ENCODE results near the gene NUP98. TPM values are rescaled to one million over a fixed set of nuclear protein-coding genes. Genes with fewer than 3 reads are reported as not detected.
"Not testable (repeated sequence)": the region's sequence is repeated elsewhere in the genome, so short reads cannot be mapped to it uniquely, and the experiment has no call there.

NUP98 gene
- polyA plus RNA-seq, 2 of the 4 experiments (the other 2 are of a cell fraction), result 54.2 to 121 TPM

DNA sequence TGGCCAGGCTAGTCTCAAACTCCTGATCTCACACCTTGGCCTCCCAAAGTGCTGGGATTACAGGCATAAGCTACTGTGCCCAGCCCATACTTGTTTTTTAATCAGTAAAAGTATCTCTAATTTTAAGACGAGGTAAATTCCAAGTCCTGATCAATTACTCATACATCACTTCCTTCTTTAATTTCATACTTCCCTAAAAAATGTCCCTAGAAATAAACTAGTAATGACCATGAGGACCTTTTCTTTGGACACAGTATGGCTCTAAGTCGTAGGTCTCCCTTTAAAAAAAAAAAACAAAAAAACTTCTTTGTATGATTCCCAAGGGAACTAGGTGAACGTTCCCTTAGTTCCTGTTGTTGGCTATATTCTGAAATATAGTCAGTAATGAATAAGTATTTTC lies 29.8 kb downstream of the NUP98 start:
- no peak for DNase-seq (ENCODE audit: low read depth in 1 of 2, low spot score in 1 of 2)
- Histone ChIP-seq H3K4me1 (no peaks in the 10 kb centered on the region), H3K27ac (no peak overlapping the region), H3K4me3 (no peak overlapping the region), H3K9me3 (no peaks in the 10 kb centered on the region), H3K4me2 (no peak overlapping the region)
- WGBS (ENCODE audit: missing lambda C conversion rate), result 79% methylated on average over 3 of the region's 3 CpGs
- TF ChIP-seq TFCP2L1 (CRISPR knock-in tag; IDR thresholded peaks at IDR 0.05), result no peak
- TF ChIP-seq JUN (IDR thresholded peaks at IDR 0.05), result no peak
- TF ChIP-seq, protein P1, sequence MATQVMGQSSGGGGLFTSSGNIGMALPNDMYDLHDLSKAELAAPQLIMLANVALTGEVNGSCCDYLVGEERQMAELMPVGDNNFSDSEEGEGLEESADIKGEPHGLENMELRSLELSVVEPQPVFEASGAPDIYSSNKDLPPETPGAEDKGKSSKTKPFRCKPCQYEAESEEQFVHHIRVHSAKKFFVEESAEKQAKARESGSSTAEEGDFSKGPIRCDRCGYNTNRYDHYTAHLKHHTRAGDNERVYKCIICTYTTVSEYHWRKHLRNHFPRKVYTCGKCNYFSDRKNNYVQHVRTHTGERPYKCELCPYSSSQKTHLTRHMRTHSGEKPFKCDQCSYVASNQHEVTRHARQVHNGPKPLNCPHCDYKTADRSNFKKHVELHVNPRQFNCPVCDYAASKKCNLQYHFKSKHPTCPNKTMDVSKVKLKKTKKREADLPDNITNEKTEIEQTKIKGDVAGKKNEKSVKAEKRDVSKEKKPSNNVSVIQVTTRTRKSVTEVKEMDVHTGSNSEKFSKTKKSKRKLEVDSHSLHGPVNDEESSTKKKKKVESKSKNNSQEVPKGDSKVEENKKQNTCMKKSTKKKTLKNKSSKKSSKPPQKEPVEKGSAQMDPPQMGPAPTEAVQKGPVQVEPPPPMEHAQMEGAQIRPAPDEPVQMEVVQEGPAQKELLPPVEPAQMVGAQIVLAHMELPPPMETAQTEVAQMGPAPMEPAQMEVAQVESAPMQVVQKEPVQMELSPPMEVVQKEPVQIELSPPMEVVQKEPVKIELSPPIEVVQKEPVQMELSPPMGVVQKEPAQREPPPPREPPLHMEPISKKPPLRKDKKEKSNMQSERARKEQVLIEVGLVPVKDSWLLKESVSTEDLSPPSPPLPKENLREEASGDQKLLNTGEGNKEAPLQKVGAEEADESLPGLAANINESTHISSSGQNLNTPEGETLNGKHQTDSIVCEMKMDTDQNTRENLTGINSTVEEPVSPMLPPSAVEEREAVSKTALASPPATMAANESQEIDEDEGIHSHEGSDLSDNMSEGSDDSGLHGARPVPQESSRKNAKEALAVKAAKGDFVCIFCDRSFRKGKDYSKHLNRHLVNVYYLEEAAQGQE (IDR thresholded peaks at IDR 0.05), result no peak
- TF ChIP-seq CBX2 (IDR thresholded peaks at IDR 0.05; ENCODE audit: borderline replicate concordance, low read depth), result no peak
- TF ChIP-seq POLR2AphosphoS2 (conservative IDR thresholded peaks at IDR 0.05; ENCODE audit: low read length), result no peak
- TF ChIP-seq, protein P2, sequence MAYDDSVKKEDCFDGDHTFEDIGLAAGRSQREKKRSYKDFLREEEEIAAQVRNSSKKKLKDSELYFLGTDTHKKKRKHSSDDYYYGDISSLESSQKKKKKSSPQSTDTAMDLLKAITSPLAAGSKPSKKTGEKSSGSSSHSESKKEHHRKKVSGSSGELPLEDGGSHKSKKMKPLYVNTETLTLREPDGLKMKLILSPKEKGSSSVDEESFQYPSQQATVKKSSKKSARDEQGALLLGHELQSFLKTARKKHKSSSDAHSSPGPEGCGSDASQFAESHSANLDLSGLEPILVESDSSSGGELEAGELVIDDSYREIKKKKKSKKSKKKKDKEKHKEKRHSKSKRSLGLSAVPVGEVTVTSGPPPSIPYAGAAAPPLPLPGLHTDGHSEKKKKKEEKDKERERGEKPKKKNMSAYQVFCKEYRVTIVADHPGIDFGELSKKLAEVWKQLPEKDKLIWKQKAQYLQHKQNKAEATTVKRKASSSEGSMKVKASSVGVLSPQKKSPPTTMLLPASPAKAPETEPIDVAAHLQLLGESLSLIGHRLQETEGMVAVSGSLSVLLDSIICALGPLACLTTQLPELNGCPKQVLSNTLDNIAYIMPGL (CRISPR knock-in tag; IDR thresholded peaks at IDR 0.05; ENCODE audit: borderline replicate concordance), result no peak
- no peak for TF ChIP-seq HOXB13 (CRISPR knock-in tag; IDR thresholded peaks at IDR 0.05; ENCODE audit: low read depth)
- TF ChIP-seq ESRRA (IDR thresholded peaks at IDR 0.05; ENCODE audit: borderline replicate concordance, low read length), result no peak
- no peak for TF ChIP-seq RAD21 (conservative IDR thresholded peaks at IDR 0.05 in 1 of 2, IDR thresholded peaks at IDR 0.05 in 1 of 2)
- TF ChIP-seq RCOR1 (IDR thresholded peaks at IDR 0.05; ENCODE audit: low read depth, low read length), result no peak
- no peak for TF ChIP-seq HOXB5 (CRISPR knock-in tag; IDR thresholded peaks at IDR 0.05)
- no peak for FAIRE-seq
- ChIA-PET POLR2A (no interaction called here), CTCF (interaction anchor here (1.2 to 1.3 kb wide), 2 partner anchors 41 to 87 kb away, joined by 3 read pairs; no protein-coding TSS in a partner anchor)
- no peak for ATAC-seq

DNA sequence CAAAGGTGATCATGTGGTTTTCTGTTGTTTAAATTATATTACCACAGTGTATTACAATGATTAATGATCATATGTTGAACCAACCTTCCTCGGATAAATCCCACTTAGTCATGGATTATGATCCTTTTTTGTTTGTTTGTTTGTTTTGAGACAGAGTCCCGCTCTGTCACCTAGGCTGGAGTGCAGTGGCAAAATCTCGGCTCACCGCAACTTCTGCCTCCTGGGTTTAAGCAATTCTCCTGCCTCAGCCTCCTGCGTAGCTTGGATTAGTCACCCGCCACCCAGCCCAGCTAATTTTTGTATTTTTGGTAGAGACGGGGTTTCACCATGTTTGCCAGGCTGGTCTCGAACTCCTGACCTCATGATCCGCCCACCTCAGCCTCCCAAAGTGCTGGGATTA lies 30.5 kb downstream of the NUP98 start:
- 89% methylated on average over 9 of the region's 9 CpGs for WGBS (ENCODE audit: missing lambda C conversion rate)
- DNase-seq (ENCODE audit: low read depth in 1 of 2, low spot score in 1 of 2); POLR2A ChIA-PET; FAIRE-seq; H3K4me2 ChIP-seq; ATAC-seq; H3K9me3 ChIP-seq; H3K4me3 ChIP-seq; H3K4me1 ChIP-seq; H3K27ac ChIP-seq: not testable (repeated sequence)
- CTCF ChIA-PET, result interaction anchor here (1.2 to 1.3 kb wide), 2 partner anchors 42 to 88 kb away, joined by 3 read pairs; no protein-coding TSS in a partner anchor

DNA sequence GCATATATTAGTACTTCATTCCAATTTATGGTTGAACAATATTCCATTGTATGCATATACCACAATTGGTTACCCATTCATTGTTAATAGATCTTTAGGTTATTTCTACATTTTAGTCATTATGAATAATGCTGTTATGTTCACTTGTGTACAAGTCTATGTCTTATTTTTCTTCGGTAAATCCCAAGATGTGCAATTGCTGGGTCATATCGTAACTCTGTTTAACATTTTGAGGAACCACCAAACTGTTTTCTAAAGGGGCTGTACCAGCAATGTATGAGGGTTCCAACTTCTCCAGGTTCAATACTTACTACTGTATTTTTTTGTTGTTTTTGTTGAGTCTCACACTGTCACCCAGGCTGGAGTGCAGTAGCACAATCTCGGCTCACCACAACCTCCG lies 33.1 kb downstream of the NUP98 start:
- TF ChIP-seq ZNF302 (CRISPR knock-in tag; IDR thresholded peaks at IDR 0.05) (no peak), PHF8 (IDR thresholded peaks at IDR 0.05; ENCODE audit: borderline replicate concordance, low read depth) (no peak), RCOR1 (IDR thresholded peaks at IDR 0.05; ENCODE audit: low read depth, low read length) (no peak), NPAS2 (CRISPR knock-in tag; IDR thresholded peaks at IDR 0.05; ENCODE audit: borderline replicate concordance) (no peak), HOXB13 (CRISPR knock-in tag; IDR thresholded peaks at IDR 0.05; ENCODE audit: low read depth) (no peak)
- TF ChIP-seq, protein P1 (IDR thresholded peaks at IDR 0.05), result no peak
- TF ChIP-seq, protein P3, sequence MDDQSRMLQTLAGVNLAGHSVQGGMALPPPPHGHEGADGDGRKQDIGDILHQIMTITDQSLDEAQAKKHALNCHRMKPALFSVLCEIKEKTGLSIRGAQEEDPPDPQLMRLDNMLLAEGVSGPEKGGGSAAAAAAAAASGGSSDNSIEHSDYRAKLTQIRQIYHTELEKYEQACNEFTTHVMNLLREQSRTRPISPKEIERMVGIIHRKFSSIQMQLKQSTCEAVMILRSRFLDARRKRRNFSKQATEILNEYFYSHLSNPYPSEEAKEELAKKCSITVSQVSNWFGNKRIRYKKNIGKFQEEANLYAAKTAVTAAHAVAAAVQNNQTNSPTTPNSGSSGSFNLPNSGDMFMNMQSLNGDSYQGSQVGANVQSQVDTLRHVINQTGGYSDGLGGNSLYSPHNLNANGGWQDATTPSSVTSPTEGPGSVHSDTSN (IDR thresholded peaks at IDR 0.05), result no peak
- FAIRE-seq (no peak), DNase-seq (ENCODE audit: low read depth in 1 of 2, low spot score in 1 of 2) (no peak), ATAC-seq (no peak)
- 90% methylated on average over 4 of the region's 4 CpGs for WGBS (ENCODE audit: missing lambda C conversion rate)
- CTCF ChIA-PET, result no interaction called here
- no peak overlapping the region for H3K4me3 ChIP-seq
- H3K4me1 ChIP-seq, result no peaks in the 10 kb centered on the region
- H3K9me3 ChIP-seq, result no peaks in the 10 kb centered on the region
- POLR2A ChIA-PET, result no interaction called here
- no peak overlapping the region for H3K4me2 ChIP-seq
- no peak overlapping the region for H3K27ac ChIP-seq

Data from A549 (cell line).